SK-N-SH (cell line): ENCODE data around the gene TIMELESS. TPM values are rescaled to one million over a fixed set of nuclear protein-coding genes. Genes with fewer than 3 reads are reported as not detected.

Source experiments
- CTCF ChIA-PET: fragments of 300-600, 350-600 bp; formaldehyde crosslinking; extraction: SDS; loops from one replicate; lab custom pipeline; 2021; lab: Yijun Ruan, JAX
- POLR2A ChIA-PET: fragments of 350-600 bp; sonication (Branson Sonifier 250); formaldehyde crosslinking; extraction: SDS; loops from one replicate; lab custom pipeline; 2020; ENCODE audit warnings: antibody characterized with exemption, inconsistent platforms; lab: Yijun Ruan, JAX
- DNase-seq: peaks from one replicate; pipeline ENCODE4 v3.0.0; 2012
- H2AFZ ChIP-seq: fragments of 200-600 bp; sonication (generic); 2 replicates; pipeline ENCODE4 v1.8.1; 2016; ENCODE audit warnings: antibody characterized with exemption, mild to moderate bottlenecking, low read depth
- H3F3A ChIP-seq: fragments of 200-600 bp; sonication (generic); replicated peaks from 2 replicates; pipeline ENCODE3; 2016; ENCODE audit warnings: antibody characterized with exemption, mild to moderate bottlenecking; ENCODE audit not compliant: insufficient read depth
- H3K27ac ChIP-seq, 2 experiments: fragments of 200-500 bp in 1 of 2; fragments of 200-600 bp in 1 of 2; sonication (Bioruptor generic) in 1 of 2; sonication (generic), shearing (Covaris generic) in 1 of 2; 2 replicates each; pipeline versions ENCODE4 v1.5.1 to v1.6.1; 2014 to 2016; ENCODE audit warnings: low read depth in 2 of 2, inconsistent platforms in 1 of 2, low read length in 1 of 2, mild to moderate bottlenecking in 1 of 2, mixed read lengths in 1 of 2
- H3K27me3 ChIP-seq: fragments of 200-600 bp; sonication (generic), shearing (Covaris generic); 2 replicates; pipeline ENCODE4 v1.6.1; 2016; ENCODE audit warnings: mixed run types; ENCODE audit not compliant: insufficient read depth
- H3K36me3 ChIP-seq, 2 experiments: fragments of 200-500 bp in 1 of 2; fragments of 200-600 bp in 1 of 2; sonication (Bioruptor generic) in 1 of 2; sonication (generic) in 1 of 2; replicated peaks in 1 of 2; 2 replicates each; pipeline versions ENCODE3 to v1.5.1; 2014 to 2016; ENCODE audit warnings: low read length in 1 of 2, mild to moderate bottlenecking in 1 of 2; ENCODE audit not compliant: insufficient read depth in 2 of 2, control insufficient read depth in 1 of 2
- H3K4me1 ChIP-seq, 2 experiments: fragments of 200-500 bp in 1 of 2; fragments of 200-600 bp in 1 of 2; sonication (Bioruptor generic) in 1 of 2; sonication (generic), shearing (Covaris generic) in 1 of 2; 2 replicates each; pipeline versions ENCODE4 v1.5.1 to v1.6.1; 2014 to 2016; ENCODE audit warnings: low read depth in 1 of 2, low read length in 1 of 2, mixed run types in 1 of 2; ENCODE audit not compliant: insufficient read depth in 2 of 2, control insufficient read depth in 1 of 2
- H3K4me2 ChIP-seq: fragments of 200-600 bp; sonication (generic), shearing (Covaris generic); 2 replicates; pipeline ENCODE4 v1.6.1; 2017; ENCODE audit warnings: mixed run types
- H3K4me3 ChIP-seq, 2 experiments: fragments of 200-500 bp in 1 of 2; fragments of 200-600 bp in 1 of 2; sonication (Bioruptor generic) in 1 of 2; sonication (generic), shearing (Covaris generic) in 1 of 2; 2 replicates each; pipeline versions ENCODE4 v1.5.1 to v1.8.1; 2014 to 2016; ENCODE audit warnings: low read depth in 2 of 2, inconsistent platforms in 1 of 2, low read length in 1 of 2, mild to moderate bottlenecking in 1 of 2, mixed read lengths in 1 of 2, moderate library complexity in 1 of 2
- H3K79me2 ChIP-seq: fragments of 200-600 bp; sonication (generic); 2 replicates; pipeline ENCODE4 v1.8.1; 2017; ENCODE audit warnings: mild to moderate bottlenecking; ENCODE audit not compliant: insufficient read depth
- H3K9ac ChIP-seq: fragments of 200-600 bp; sonication (generic); 2 replicates; pipeline ENCODE4 v1.6.1; 2017; ENCODE audit warnings: mixed run types
- H3K9me2 ChIP-seq: fragments of 200-600 bp; sonication (generic); 2 replicates; pipeline ENCODE4 v1.6.1; 2017; ENCODE audit warnings: mixed run types
- H3K9me3 ChIP-seq: fragments of 200-600 bp; sonication (generic); 2 replicates; pipeline ENCODE4 v1.6.1; 2017; ENCODE audit warnings: mixed run types, mild to moderate bottlenecking, moderate library complexity
- H4K20me1 ChIP-seq: fragments of 200-600 bp; sonication (generic); 2 replicates; pipeline ENCODE4 v1.6.1; 2017; ENCODE audit warnings: mild to moderate bottlenecking, mixed run types; ENCODE audit not compliant: insufficient read depth
- CHD2 ChIP-seq: fragments of 150-350 bp; IDR thresholded peaks from 2 replicates; pipeline ENCODE4 v1.6.1; 2018; ENCODE audit warnings: low read length; ENCODE audit not compliant: partially characterized antibody
- EZH2phosphoT487 ChIP-seq: fragments of 200-600 bp; sonication (generic); IDR thresholded peaks from 2 replicates; pipeline ENCODE4 v1.6.1; 2017; ENCODE audit warnings: low read depth, mixed run types, mild to moderate bottlenecking, antibody characterized with exemption, moderate library complexity, borderline replicate concordance
- FOXJ3 ChIP-seq: sonication (generic); formaldehyde crosslinking; IDR thresholded peaks from 2 replicates; pipeline ENCODE4 v1.5.1; 2020; ENCODE audit warnings: mild to moderate bottlenecking, missing genetic modification reagents
- NFIC ChIP-seq: IDR thresholded peaks from 2 replicates; pipeline ENCODE4 v1.4.0; 2012; ENCODE audit warnings: borderline replicate concordance
- RXRA ChIP-seq: IDR thresholded peaks from 2 replicates; pipeline ENCODE4 v1.4.0; 2012; ENCODE audit warnings: low read depth, mild to moderate bottlenecking, borderline replicate concordance
- TEAD4 ChIP-seq: IDR thresholded peaks from 2 replicates; pipeline ENCODE4 v1.4.0; 2012; ENCODE audit warnings: mild to moderate bottlenecking, borderline replicate concordance; ENCODE audit not compliant: insufficient read depth
- WGBS: methylation state at CpG from one replicate; pipeline ENCODE4 v1.1.6; 2017; ENCODE audit warnings: low lambda C conversion rate; 5-methylcytosine and 5-hydroxymethylcytosine counted together
- polyA plus RNA-seq, 3 experiments: library from polyadenylated mRNA; depleted of rRNA; stranded (reverse); fragments of >200 nt; gene quantifications; 2 replicates each; pipeline ENCODE4 v1.2.3, GENCODE V29; 2012
- TF ChIP-seq, protein P1 (sequence below): IDR thresholded peaks from 2 replicates; pipeline ENCODE4; 2012
- TF ChIP-seq, protein P2 (sequence below): IDR thresholded peaks from 2 replicates; pipeline ENCODE4 v1.4.0; 2012; ENCODE audit warnings: low read depth
- TF ChIP-seq, protein P3 (sequence below): IDR thresholded peaks from 2 replicates; pipeline ENCODE4 v1.6.1; 2012; ENCODE audit warnings: mild to moderate bottlenecking, low read depth, low read length, moderate library complexity

TIMELESS gene
- polyA plus RNA-seq, 1 of the 3 experiments (the other 2 are of a cell fraction), result 5.4 TPM

DNA sequence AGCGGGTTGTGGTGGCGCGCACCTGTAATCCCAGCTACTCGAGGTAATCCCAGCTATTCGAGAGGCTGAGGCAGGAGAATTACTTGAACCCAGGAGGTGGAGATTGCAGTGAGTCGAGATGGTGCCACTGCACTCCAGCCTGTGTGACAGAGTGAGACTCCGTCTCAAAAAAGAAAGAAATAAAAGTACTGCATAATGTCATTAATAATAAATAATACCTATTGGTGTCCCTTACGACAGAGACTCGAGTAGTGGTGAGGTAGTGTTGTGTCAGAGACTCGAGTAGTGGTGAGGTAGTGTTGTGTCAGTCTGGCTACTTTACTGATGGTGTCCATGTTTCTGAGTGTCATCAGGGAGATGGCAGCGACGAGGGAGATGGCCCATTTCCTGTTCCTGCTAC is 37.5 kb upstream of the TIMELESS start (continued):
- TF ChIP-seq CHD2, result no peak

DNA sequence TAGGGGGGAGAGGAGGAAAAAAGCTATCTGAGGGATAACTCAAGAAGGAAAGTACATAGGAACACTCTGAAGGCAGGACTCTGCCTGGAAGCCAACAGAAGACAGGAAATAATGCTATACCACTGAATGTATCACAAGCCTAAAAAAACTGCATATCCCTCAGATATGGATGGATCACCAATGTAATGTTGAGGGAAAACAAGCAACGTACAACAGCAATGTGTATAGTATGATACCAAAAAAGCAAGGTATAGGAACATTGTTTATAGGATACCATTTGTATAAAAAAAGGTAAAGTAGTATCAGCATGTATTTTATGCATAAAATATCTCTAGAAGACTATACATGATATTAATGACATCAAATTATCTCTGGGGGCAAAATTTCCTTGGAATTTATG is 35.3 kb upstream of the TIMELESS start:
- no peak for DNase-seq
- Histone ChIP-seq H3K9ac (no peak overlapping the region), H3F3A (peaks cover 5% of the 10 kb centered on the region), H3K4me3 (no peak overlapping the region), H3K4me2 (no peak overlapping the region), H3K79me2 (no peaks in the 10 kb centered on the region), H3K9me3 (no peaks in the 10 kb centered on the region), H3K27ac (no peak overlapping the region), H3K9me2 (no peaks in the 10 kb centered on the region), H3K27me3 (peaks cover 2% of the 10 kb centered on the region; the same call in 1 of the 2 replicates), H3K36me3 (no peaks in the 10 kb centered on the region), H2AFZ (no peak overlapping the region), H3K4me1 (peaks cover 0 to 10% of the 10 kb centered on the region in 2 experiments; a peak in 1 of 4 replicates), H4K20me1 (no peaks in the 10 kb centered on the region)
- ChIA-PET CTCF (interaction anchor here (0.8 kb wide), 1 partner anchor 278 kb away, joined by 3 read pairs; no protein-coding TSS in a partner anchor), POLR2A (no interaction called here)
- TF ChIP-seq RXRA (no peak), FOXJ3 (CRISPR knock-in tag) (no peak), EZH2phosphoT487 (no peak), NFIC (no peak)
- TF ChIP-seq, protein P1, sequence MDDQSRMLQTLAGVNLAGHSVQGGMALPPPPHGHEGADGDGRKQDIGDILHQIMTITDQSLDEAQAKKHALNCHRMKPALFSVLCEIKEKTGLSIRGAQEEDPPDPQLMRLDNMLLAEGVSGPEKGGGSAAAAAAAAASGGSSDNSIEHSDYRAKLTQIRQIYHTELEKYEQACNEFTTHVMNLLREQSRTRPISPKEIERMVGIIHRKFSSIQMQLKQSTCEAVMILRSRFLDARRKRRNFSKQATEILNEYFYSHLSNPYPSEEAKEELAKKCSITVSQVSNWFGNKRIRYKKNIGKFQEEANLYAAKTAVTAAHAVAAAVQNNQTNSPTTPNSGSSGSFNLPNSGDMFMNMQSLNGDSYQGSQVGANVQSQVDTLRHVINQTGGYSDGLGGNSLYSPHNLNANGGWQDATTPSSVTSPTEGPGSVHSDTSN, result no peak
- TF ChIP-seq, protein P2, sequence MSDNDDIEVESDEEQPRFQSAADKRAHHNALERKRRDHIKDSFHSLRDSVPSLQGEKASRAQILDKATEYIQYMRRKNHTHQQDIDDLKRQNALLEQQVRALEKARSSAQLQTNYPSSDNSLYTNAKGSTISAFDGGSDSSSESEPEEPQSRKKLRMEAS, result no peak
- WGBS, result 59% methylated on average over 1 of the region's 1 CpG

DNA sequence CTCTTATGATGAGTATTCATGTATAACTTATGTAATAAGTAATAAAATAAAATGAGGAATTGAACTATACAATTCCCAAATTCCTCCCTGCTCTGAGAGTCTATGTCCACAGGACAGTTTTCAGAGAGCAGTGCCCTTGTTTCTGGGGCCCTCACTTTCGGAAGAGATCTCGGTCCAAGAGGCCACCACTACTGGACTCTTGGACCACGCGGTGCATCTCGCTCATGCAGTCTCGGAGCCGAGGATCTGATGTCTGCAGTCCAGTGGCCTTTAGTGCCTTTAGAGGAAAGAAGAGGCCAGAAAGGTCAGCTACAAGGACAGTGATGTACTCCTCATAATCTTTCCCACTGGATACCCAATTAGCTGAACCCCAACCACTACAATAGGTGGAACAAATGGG is 30.4 kb upstream of the TIMELESS start:
- Histone ChIP-seq H3K4me3 (no peak overlapping the region), H3K4me2 (no peak overlapping the region), H3K27me3 (no peaks in the 10 kb centered on the region), H3K36me3 (no peaks in the 10 kb centered on the region), H3K79me2 (no peaks in the 10 kb centered on the region), H2AFZ (no peak overlapping the region), H3K9me2 (no peaks in the 10 kb centered on the region), H3K4me1 (no peaks in the 10 kb centered on the region; a peak in 1 of 4 replicates), H3K27ac (no peak overlapping the region), H3F3A (peaks cover 2% of the 10 kb centered on the region), H3K9me3 (no peaks in the 10 kb centered on the region), H3K9ac (no peak overlapping the region), H4K20me1 (no peaks in the 10 kb centered on the region)
- no peak for DNase-seq
- ChIA-PET CTCF (interaction anchor here (1.0 kb wide), 1 partner anchor 11 kb away, joined by 3 read pairs; no protein-coding TSS in a partner anchor), POLR2A (no interaction called here)
- no peak for TF ChIP-seq TEAD4
- no peak for TF ChIP-seq RXRA
- TF ChIP-seq, protein P3, sequence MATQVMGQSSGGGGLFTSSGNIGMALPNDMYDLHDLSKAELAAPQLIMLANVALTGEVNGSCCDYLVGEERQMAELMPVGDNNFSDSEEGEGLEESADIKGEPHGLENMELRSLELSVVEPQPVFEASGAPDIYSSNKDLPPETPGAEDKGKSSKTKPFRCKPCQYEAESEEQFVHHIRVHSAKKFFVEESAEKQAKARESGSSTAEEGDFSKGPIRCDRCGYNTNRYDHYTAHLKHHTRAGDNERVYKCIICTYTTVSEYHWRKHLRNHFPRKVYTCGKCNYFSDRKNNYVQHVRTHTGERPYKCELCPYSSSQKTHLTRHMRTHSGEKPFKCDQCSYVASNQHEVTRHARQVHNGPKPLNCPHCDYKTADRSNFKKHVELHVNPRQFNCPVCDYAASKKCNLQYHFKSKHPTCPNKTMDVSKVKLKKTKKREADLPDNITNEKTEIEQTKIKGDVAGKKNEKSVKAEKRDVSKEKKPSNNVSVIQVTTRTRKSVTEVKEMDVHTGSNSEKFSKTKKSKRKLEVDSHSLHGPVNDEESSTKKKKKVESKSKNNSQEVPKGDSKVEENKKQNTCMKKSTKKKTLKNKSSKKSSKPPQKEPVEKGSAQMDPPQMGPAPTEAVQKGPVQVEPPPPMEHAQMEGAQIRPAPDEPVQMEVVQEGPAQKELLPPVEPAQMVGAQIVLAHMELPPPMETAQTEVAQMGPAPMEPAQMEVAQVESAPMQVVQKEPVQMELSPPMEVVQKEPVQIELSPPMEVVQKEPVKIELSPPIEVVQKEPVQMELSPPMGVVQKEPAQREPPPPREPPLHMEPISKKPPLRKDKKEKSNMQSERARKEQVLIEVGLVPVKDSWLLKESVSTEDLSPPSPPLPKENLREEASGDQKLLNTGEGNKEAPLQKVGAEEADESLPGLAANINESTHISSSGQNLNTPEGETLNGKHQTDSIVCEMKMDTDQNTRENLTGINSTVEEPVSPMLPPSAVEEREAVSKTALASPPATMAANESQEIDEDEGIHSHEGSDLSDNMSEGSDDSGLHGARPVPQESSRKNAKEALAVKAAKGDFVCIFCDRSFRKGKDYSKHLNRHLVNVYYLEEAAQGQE, result no peak
- 97% methylated on average over 7 of the region's 7 CpGs for WGBS
